Activated naive CD4-positive, alpha-beta T cell treated with anti-CD3 and anti-CD28 coated beads, Interleukin-2, amount 50 U/mL, for 16 hours (primary cell): ENCODE data around the gene NRXN3.

Experiments
- DNase-seq: peaks from one replicate; pipeline ENCODE4 v3.0.0-alpha.2; 2020

Gene NRXN3

GRCh38 chr14:79686196-79686595, 1516.0 kb downstream of the NRXN3 start:
- DNase-seq, result no peak

GRCh38 chr14:79690960-79691359, 1520.8 kb downstream of the NRXN3 start:
- DNase-seq, result no peak

- no peak for DNase-seq
Observed at GRCh38 chr14:79693935-79694334, 1523.8 kb downstream of the NRXN3 start.

DNA sequence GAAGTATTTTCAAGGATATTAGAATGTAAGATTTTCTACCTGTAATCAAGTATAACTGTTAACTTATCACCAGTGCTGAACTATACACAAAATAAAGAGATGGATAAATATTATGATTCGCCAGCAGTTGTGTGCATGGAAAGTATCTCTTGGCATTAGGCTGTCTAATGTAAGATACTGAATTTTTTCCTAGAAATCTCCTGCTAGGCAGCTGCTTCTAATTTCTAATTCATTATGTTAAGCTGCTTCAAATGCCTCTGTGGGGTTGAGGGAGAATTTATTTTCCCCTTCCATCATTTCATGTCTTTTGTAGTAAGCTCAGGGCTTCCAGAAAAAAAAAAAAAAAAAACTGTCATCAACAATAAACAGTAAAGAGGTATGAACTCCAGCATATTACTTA, 1525.1 kb downstream of the NRXN3 start:
- DNase-seq, result no peak

DNA sequence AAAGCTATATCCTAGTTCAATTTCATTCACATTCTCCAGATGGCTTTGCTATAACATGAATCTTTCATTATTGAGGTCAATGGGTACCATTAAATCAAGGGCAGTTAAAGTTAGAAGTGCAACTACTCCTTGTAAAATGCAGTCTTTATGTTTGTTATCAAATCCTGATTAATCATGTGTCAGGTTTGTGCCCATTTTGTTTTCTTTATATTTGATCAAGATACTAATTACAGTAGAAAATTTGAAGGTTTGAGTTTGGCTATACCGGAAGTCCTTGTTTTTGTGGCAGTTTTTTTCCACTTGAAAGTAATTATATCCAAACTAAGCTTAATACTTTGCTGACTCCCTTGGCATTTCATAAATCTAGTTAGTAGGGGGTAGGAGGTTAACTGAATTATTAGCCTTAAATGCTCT, 1528.1 kb downstream of the NRXN3 start:
- DNase-seq, result no peak

GRCh38 chr14:79699206-79699605, 1529.0 kb downstream of the NRXN3 start:
- no peak for DNase-seq

- no peak for DNase-seq
Observed at GRCh38 chr14:79701371-79701770, 1531.2 kb downstream of the NRXN3 start.

GRCh38 chr14:79702197-79702596, 1532.0 kb downstream of the NRXN3 start:
- DNase-seq, result no peak

GRCh38 chr14:79703209-79703608, 1533.0 kb downstream of the NRXN3 start:
- DNase-seq, result no peak

- no peak for DNase-seq
Observed at GRCh38 chr14:79704041-79704807, 1534.1 kb downstream of the NRXN3 start.

GRCh38 chr14:79705126-79705894, 1535.1 kb downstream of the NRXN3 start:
- DNase-seq, result no peak

GRCh38 chr14:79706382-79706781, 1536.2 kb downstream of the NRXN3 start:
- DNase-seq, result no peak

GRCh38 chr14:79708426-79709388, 1538.5 kb downstream of the NRXN3 start:
- DNase-seq, result no peak

GRCh38 chr14:79709573-79709972, 1539.4 kb downstream of the NRXN3 start:
- DNase-seq, result no peak

- DNase-seq, result no peak
Observed at GRCh38 chr14:79712302-79712950, 1542.3 kb downstream of the NRXN3 start.

DNA sequence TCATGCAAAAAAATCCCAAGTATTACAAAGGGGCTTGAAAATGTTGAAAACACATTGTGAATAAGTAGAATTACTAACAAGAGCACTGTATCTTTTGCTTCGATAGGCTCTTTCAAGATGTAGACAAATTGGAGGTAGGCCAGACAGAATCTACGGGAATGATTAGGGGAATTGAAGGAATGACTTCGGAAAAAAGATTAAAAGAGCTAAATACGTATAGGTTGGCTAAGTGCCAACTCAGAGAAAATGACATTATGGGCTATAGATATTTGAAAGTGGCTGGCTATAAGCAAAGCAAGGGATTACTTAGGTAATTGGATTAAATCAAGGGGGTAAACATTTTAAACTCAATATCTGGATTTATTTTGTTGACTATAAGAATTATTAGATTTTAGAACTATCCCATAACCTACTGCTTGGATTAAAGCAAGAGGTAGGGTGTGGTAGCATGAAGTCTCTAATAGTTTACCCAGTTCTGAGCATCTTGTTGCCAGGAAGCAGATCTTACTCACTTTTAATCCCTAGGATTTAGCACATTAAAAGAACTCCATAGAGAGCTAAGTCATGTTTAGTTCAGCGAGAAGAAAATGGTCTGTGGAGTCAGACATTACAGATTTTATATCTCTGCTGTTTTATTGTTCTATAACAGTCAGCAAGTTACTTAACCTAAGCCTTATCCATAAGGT, 1551.4 kb downstream of the NRXN3 start:
- no peak for DNase-seq

- DNase-seq, result no peak
Observed at GRCh38 chr14:79724934-79725717, 1555.0 kb downstream of the NRXN3 start.

DNA sequence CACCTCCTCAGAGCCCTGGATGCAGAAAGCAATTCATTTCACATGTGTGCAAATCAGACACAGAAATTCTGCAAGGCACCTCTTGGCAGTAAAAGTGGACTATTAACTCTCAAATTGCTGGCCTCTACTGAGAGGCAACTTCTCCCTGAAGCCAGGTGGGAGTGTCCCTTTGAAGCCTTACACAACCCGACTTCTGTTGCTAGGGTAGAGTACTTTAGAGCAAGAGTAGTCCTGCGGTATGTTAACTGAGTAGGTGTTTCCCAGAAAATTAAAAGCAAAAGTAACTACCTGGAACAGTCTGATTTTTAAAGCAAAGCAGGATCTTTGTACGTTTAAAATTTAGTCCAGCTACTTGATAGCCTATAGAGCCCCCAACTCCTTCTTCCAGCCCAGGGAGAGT, 1557.7 kb downstream of the NRXN3 start:
- no peak for DNase-seq

DNA sequence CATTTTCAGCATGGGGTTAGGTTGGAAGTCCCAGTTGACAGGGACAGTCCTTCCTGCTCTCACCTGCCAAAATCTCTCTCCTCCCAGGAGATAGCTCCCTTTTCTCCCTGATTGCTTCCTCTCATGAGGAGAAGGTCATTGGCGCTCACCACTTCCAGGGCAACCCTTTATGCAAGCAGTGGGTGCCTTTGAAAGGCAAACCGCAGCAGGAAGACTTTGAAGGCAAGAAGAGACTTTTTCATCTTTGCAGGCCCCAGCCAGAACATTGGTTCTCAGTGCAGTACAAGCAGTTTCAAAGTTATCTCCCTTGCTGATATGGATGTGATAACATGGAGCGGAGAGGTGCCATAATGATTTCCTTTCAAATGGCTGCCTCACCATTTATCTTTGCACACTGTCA, 1558.2 kb downstream of the NRXN3 start:
- DNase-seq, result no peak

DNA sequence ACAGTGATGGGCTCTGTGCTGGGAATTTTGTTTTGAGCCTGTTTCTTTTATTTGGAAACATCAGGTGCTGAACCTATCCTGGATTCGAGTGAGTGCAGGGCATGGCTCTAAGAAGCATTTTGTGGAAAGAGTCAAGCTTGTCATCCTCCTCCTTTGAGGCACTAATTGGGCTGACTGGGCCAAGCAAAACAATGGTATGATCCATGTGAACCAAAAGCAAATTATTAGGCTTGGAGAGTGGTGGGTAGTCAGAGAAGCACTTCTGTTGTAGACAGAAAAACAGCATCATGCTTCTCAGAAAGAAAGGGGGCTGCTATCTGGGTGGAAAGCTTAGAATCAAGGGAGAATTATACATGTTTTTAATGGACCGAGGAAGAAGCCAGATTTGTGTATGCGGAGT, 1559.6 kb downstream of the NRXN3 start:
- no peak for DNase-seq

DNA sequence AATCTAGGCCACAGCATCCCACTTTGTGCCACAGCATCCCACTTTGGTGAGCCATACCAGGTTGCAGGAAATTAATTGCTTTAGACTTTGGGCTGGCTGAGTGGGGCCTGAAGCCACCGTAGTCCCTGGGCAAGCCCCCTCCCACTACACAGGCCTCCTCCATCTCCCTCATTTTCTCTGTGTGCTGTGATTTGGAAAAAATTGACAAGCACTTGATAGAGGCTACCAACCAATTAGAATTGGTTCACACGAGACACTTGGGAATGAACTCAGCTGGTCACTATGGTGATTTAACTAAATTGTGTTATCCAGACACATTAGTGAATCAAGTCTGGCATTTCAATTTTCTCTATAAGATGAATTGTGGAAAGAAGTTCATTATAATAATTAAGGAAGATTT, 1560.0 kb downstream of the NRXN3 start:
- no peak for DNase-seq
